ENCODE results near the gene KMT2E. TPM values are rescaled to one million over a fixed set of nuclear protein-coding genes. Genes with fewer than 3 reads are reported as not detected.

KMT2E gene
- total RNA-seq, 2 experiments from 2014 or later, result 63.3 to 63.4 TPM

DNA sequence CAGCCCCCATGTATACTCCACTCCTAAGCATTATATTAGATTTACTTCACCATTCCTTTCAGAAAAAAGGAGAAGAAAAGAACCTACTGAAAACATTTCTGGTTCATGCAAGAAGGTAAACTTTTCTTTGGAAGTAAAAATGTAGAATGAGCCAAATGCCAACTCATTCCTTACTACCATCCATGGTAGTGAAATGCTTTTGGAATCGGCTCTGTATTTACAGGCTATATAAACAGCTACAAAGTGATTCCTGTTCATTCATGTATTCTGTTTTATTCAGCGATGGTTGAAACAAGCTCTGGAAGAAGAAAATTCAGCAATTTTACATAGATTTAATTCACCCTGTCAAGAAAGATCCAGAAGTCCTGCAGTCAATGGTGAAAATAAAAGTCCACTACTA is 91.6 kb downstream of the KMT2E start:
- DNase-seq, result no peak
- Mint-ChIP-seq H3K27me3 (ENCODE audit: low read depth) (no peaks in the 10 kb centered on the region), H3K4me1 (ENCODE audit: low read depth) (peaks cover 21% of the 10 kb centered on the region), H3K9me3 (no peaks in the 10 kb centered on the region), H3K36me3 (ENCODE audit: low read depth) (peaks cover 44% of the 10 kb centered on the region), H3K4me3 (no peak overlapping the region), H3K27ac (peak overlapping the region; percentile 53)
- intact Hi-C loops (cut with micrococcal nuclease), result no loop called here
- CTCF ChIA-PET, result interaction anchor here (0.6 to 0.7 kb wide), 2 partner anchors 63 to 149 kb away, joined by 3 to 5 read pairs; no protein-coding TSS in a partner anchor

DNA sequence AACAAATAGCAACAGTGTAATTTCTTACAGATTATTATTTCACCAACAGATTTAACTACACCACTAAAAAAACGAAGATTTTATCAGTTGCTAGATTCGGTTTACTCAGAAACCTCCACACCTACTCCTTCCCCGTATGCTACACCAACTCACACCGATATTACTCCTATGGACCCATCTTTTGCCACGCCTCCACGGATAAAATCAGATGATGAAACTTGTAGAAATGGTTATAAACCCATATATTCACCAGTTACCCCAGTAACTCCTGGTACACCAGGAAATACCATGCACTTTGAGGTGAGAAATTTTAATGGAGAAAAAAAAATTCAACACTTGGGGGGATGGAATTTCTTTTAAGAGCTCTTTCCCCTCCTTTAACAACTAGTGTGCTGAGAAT is 92.5 kb downstream of the KMT2E start:
- Mint-ChIP-seq H3K27me3 (ENCODE audit: low read depth) (no peaks in the 10 kb centered on the region), H3K36me3 (ENCODE audit: low read depth) (peaks cover 43% of the 10 kb centered on the region), H3K9me3 (no peaks in the 10 kb centered on the region), H3K4me3 (no peak overlapping the region), H3K27ac (peak overlapping the region; percentile 69), H3K4me1 (ENCODE audit: low read depth) (peaks cover 13% of the 10 kb centered on the region)
- CTCF ChIA-PET, result no interaction called here
- intact Hi-C loops (cut with micrococcal nuclease), result no loop called here
- no peak for DNase-seq

GRCh38 chr7:105107458-105107857 is 93.5 kb downstream of the KMT2E start:
- DNase-seq, result no peak
- Mint-ChIP-seq H3K9me3 (no peaks in the 10 kb centered on the region), H3K27me3 (ENCODE audit: low read depth) (no peaks in the 10 kb centered on the region), H3K4me3 (no peak overlapping the region), H3K4me1 (ENCODE audit: low read depth) (peaks cover 16% of the 10 kb centered on the region), H3K27ac (peak overlapping the region; percentile 24), H3K36me3 (ENCODE audit: low read depth) (peaks cover 49% of the 10 kb centered on the region)
- CTCF ChIA-PET, result no interaction called here
- intact Hi-C loops (cut with micrococcal nuclease), result no loop called here

GRCh38 chr7:105112440-105113418 is 98.7 kb downstream of the KMT2E start:
- DNase-seq, result no peak
- no peaks in the 10 kb centered on the region for H3K27me3 Mint-ChIP-seq (ENCODE audit: low read depth)
- CTCF ChIA-PET, result interaction anchor here (0.6 to 0.8 kb wide), 2 partner anchors 8 to 79 kb away, joined by 6 read pairs; no protein-coding TSS in a partner anchor
- peaks cover 8% of the 10 kb centered on the region for H3K4me1 Mint-ChIP-seq (ENCODE audit: low read depth)
- intact Hi-C loops (cut with micrococcal nuclease), result no loop called here
- H3K4me3 Mint-ChIP-seq, result no peak overlapping the region
- H3K36me3 Mint-ChIP-seq (ENCODE audit: low read depth), result peaks cover 43% of the 10 kb centered on the region
- peaks cover 3% of the 10 kb centered on the region for H3K9me3 Mint-ChIP-seq
- H3K27ac Mint-ChIP-seq, result peak overlapping the region; percentile 81

- Mint-ChIP-seq H3K27me3 (ENCODE audit: low read depth) (no peaks in the 10 kb centered on the region), H3K36me3 (ENCODE audit: low read depth) (peaks cover 16% of the 10 kb centered on the region), H3K27ac (no peak overlapping the region), H3K9me3 (peaks cover 3% of the 10 kb centered on the region), H3K4me3 (no peak overlapping the region), H3K4me1 (ENCODE audit: low read depth) (peaks cover 26% of the 10 kb centered on the region)
- intact Hi-C loops (cut with micrococcal nuclease), result no loop called here
- CTCF ChIA-PET, result interaction anchor here (0.6 kb wide), 1 partner anchor 40 kb away, joined by 3 read pairs; no protein-coding TSS in a partner anchor
- DNase-seq, result no peak
These were observed 104.9 kb downstream of the KMT2E start for GRCh38 chr7:105118612-105119600.

- no peaks in the 10 kb centered on the region for H3K27me3 Mint-ChIP-seq (ENCODE audit: low read depth)
- no peak overlapping the region for H3K27ac Mint-ChIP-seq
- intact Hi-C loops (cut with micrococcal nuclease), result no loop called here
- no peak for DNase-seq
- H3K4me1 Mint-ChIP-seq (ENCODE audit: low read depth), result peaks cover 40% of the 10 kb centered on the region
- no peak overlapping the region for H3K4me3 Mint-ChIP-seq
- peaks cover 14% of the 10 kb centered on the region for H3K36me3 Mint-ChIP-seq (ENCODE audit: low read depth)
- no peaks in the 10 kb centered on the region for H3K9me3 Mint-ChIP-seq
- CTCF ChIA-PET, result interaction anchor here (0.6 to 1.0 kb wide), 3 partner anchors 239 to 1419 kb away, joined by 3 to 4 read pairs (median 3); no protein-coding TSS in a partner anchor
These were observed 108.6 kb downstream of the KMT2E start for GRCh38 chr7:105122619-105123018.

- DNase-seq, result no peak
- Mint-ChIP-seq H3K36me3 (ENCODE audit: low read depth) (peaks cover 14% of the 10 kb centered on the region), H3K9me3 (no peaks in the 10 kb centered on the region), H3K27me3 (ENCODE audit: low read depth) (no peaks in the 10 kb centered on the region), H3K4me1 (ENCODE audit: low read depth) (peaks cover 26% of the 10 kb centered on the region), H3K27ac (no peak overlapping the region), H3K4me3 (no peak overlapping the region)
- intact Hi-C loops (cut with micrococcal nuclease), result no loop called here
- CTCF ChIA-PET, result no interaction called here
These were observed 111.7 kb downstream of the KMT2E start for GRCh38 chr7:105125745-105126144.

DNA sequence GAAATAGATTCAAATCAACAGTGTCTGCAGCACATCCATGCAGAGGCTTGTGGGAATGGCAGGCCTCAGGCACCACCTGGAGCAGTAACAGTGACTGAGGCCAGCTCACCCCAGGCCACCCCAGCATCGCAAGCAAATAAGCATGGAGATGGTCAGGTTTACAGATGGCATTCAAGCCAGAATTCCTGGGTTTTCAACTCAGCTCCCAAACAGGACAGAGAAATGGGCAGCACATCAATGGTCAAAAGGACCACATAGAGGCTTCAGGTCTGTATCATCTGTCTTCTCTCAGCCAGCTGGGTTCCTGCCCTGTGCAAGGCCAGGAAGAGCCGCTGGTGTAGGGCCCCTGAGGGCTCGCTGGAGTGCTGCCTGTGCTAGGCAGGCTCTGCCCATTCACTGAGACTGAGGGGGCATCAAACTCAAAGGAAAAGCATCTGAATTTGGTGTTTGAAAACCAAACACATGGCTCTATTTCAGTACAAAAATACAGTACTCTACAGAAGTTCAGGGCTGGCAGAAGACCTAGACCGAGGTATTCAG is 112.5 kb downstream of the KMT2E start:
- peaks cover 14% of the 10 kb centered on the region for H3K36me3 Mint-ChIP-seq (ENCODE audit: low read depth)

GRCh38 chr7:105127179-105127578 is 113.2 kb downstream of the KMT2E start:
- H3K36me3 Mint-ChIP-seq (ENCODE audit: low read depth), result peaks cover 14% of the 10 kb centered on the region
- H3K4me3 Mint-ChIP-seq, result no peak overlapping the region
- intact Hi-C loops (cut with micrococcal nuclease), result no loop called here

More for the DNA sequence above, 112.5 kb downstream of the KMT2E start:
- CTCF ChIA-PET, result interaction anchor here (0.8 kb wide), 1 partner anchor 49 kb away, joined by 3 read pairs; no protein-coding TSS in a partner anchor
- Mint-ChIP-seq H3K4me1 (ENCODE audit: low read depth) (peaks cover 26% of the 10 kb centered on the region), H3K27me3 (ENCODE audit: low read depth) (no peaks in the 10 kb centered on the region), H3K27ac (no peak overlapping the region), H3K9me3 (no peaks in the 10 kb centered on the region), H3K4me3 (no peak overlapping the region)
- no peak for DNase-seq
- intact Hi-C loops (cut with micrococcal nuclease), result no loop called here

GRCh38 chr7:105130048-105130447 is 116.0 kb downstream of the KMT2E start:
- no peak overlapping the region for H3K4me3 Mint-ChIP-seq
- no peak overlapping the region for H3K27ac Mint-ChIP-seq
- CTCF ChIA-PET, result interaction anchor here (0.6 kb wide), 1 partner anchor 309 kb away, joined by 3 read pairs; no protein-coding TSS in a partner anchor
- intact Hi-C loops (cut with micrococcal nuclease), result no loop called here
- H3K27me3 Mint-ChIP-seq (ENCODE audit: low read depth), result no peaks in the 10 kb centered on the region
- no peaks in the 10 kb centered on the region for H3K9me3 Mint-ChIP-seq
- H3K4me1 Mint-ChIP-seq (ENCODE audit: low read depth), result peaks cover 21% of the 10 kb centered on the region
- DNase-seq, result no peak
- H3K36me3 Mint-ChIP-seq (ENCODE audit: low read depth), result peaks cover 11% of the 10 kb centered on the region

More at GRCh38 chr7:105127179-105127578, 113.2 kb downstream of the KMT2E start:
- DNase-seq, result no peak
- no peaks in the 10 kb centered on the region for H3K27me3 Mint-ChIP-seq (ENCODE audit: low read depth)
- CTCF ChIA-PET, result no interaction called here
- peaks cover 27% of the 10 kb centered on the region for H3K4me1 Mint-ChIP-seq (ENCODE audit: low read depth)
- H3K9me3 Mint-ChIP-seq, result no peaks in the 10 kb centered on the region
- H3K27ac Mint-ChIP-seq, result no peak overlapping the region

GRCh38 chr7:105130580-105130979 is 116.6 kb downstream of the KMT2E start:
- no peak overlapping the region for H3K27ac Mint-ChIP-seq
- intact Hi-C loops (cut with micrococcal nuclease), result no loop called here

More at GRCh38 chr7:105130580-105130979, 116.6 kb downstream of the KMT2E start:
- Mint-ChIP-seq H3K4me1 (ENCODE audit: low read depth) (peaks cover 22% of the 10 kb centered on the region), H3K36me3 (ENCODE audit: low read depth) (peaks cover 10% of the 10 kb centered on the region), H3K4me3 (no peak overlapping the region), H3K27me3 (ENCODE audit: low read depth) (no peaks in the 10 kb centered on the region), H3K9me3 (no peaks in the 10 kb centered on the region)
- no peak for DNase-seq
- CTCF ChIA-PET, result interaction anchor here (0.6 kb wide), 1 partner anchor 308 kb away, joined by 3 read pairs; no protein-coding TSS in a partner anchor

Measured in activated naive CD4-positive, alpha-beta T cell treated with anti-CD3 and anti-CD28 coated beads for 36 hours (primary cell).